ENCODE results near the gene GJC3.
"Not testable (repeated sequence)": the region's sequence is repeated elsewhere in the genome, so short reads cannot be mapped to it uniquely, and the experiment has no call there.

GJC3 gene

GRCh38 chr7:99928994-99929729 lies at the start of gene GJC3:
Gene GJC3 (minus strand): TSS chr7:99929620. CDS start chr7:99929620, 0 bp downstream.
- DNase-seq: peak; percentile 56

GRCh38 chr7:99976626-99977025 lies 47.2 kb upstream of the GJC3 start:
- DNase-seq: no peak

GRCh38 chr7:99975782-99976521 lies 46.5 kb upstream of the GJC3 start, which contains the start of gene AZGP1:
Gene AZGP1 (minus strand): TSS chr7:99976031. CDS start chr7:99976020, 11 bp downstream.
- no peak for DNase-seq

- no peak for DNase-seq
Measured at GRCh38 chr7:99974681-99975080, 45.3 kb upstream of the GJC3 start.

GRCh38 chr7:99973817-99974216 lies 44.4 kb upstream of the GJC3 start:
- not testable (repeated sequence) for DNase-seq

GRCh38 chr7:99971242-99971641 lies 41.8 kb upstream of the GJC3 start:
- DNase-seq: no peak

GRCh38 chr7:99969813-99970212 lies 40.4 kb upstream of the GJC3 start:
- DNase-seq: not testable (repeated sequence)

- no peak for DNase-seq
Measured at GRCh38 chr7:99969298-99969697, 39.9 kb upstream of the GJC3 start.

GRCh38 chr7:99958564-99959227 lies 29.3 kb upstream of the GJC3 start:
- no peak for DNase-seq

GRCh38 chr7:99955247-99955646 lies 25.8 kb upstream of the GJC3 start:
- DNase-seq: no peak

- not testable (repeated sequence) for DNase-seq
Measured at GRCh38 chr7:99954643-99955042, 25.2 kb upstream of the GJC3 start.

GRCh38 chr7:99953649-99954048 lies 24.2 kb upstream of the GJC3 start:
- no peak for DNase-seq

- not testable (repeated sequence) for DNase-seq
Measured at GRCh38 chr7:99952649-99953048, 23.2 kb upstream of the GJC3 start.

GRCh38 chr7:99950819-99951218 lies 21.4 kb upstream of the GJC3 start:
- DNase-seq: not testable (repeated sequence)

GRCh38 chr7:99949645-99950228 lies 20.3 kb upstream of the GJC3 start:
- DNase-seq: no peak

- DNase-seq: no peak
Measured at GRCh38 chr7:99947608-99948007, 18.2 kb upstream of the GJC3 start.

GRCh38 chr7:99944497-99945070 lies 15.2 kb upstream of the GJC3 start:
- DNase-seq: no peak

GRCh38 chr7:99943641-99944496 lies 14.4 kb upstream of the GJC3 start:
- no peak for DNase-seq

- no peak for DNase-seq
Measured at GRCh38 chr7:99938296-99938695, 8.9 kb upstream of the GJC3 start.

- DNase-seq: not testable (repeated sequence)
Measured at GRCh38 chr7:99935009-99935408, 5.6 kb upstream of the GJC3 start.

GRCh38 chr7:99930376-99930775 lies 956 bp upstream of the GJC3 start:
- no peak for DNase-seq

- no peak for DNase-seq
Measured at GRCh38 chr7:99929730-99930053, 272 bp upstream of the GJC3 start.
